Measurements from ENCODE around the gene RUNX2.

DNA sequence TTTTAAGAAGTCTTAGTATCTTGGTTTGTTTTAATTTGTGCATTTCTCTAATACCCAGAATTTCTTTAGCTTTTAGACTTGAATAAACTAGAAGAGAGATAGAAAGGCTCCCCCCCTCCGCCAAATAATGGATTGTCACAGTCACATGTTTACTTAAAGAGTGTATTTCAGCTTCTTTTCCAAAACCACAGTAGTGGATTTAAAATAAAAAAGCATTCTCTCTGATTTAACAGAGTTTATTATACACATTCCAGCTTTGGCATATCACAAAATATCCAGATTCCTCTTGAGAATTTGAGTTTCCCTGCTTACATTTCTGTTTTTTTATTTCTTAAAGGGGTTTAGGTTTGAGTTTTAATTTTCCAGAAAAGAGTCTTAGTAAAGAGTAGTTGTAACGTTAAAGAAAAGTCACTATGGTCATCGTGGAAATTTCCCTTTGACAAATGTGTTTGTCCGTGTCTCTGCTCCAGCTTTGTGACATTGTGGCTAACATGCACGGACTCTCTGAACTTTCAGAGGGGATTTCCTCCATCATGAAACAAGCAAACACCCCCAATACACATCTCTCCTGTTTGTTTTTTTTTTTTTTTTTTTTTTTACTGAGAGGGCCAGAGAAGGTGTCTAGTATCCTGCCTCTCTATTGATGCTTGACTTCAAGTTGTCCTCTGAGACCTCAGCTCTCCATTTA lies 163.1 kb downstream of the RUNX2 start:
- TF ChIP-seq EZH2 (IDR thresholded peaks at IDR 0.05; ENCODE audit: insufficient read depth, poor library complexity, severe bottlenecking) (no peak), EZH2phosphoT487 (IDR thresholded peaks at IDR 0.05; ENCODE audit: insufficient read depth, low read depth) (no peak)
